ENCODE results near the gene SELENOW.
"Not testable (repeated sequence)": the region's sequence is repeated elsewhere in the genome, so short reads cannot be mapped to it uniquely, and the experiment has no call there.

The SELENOW gene

DNA sequence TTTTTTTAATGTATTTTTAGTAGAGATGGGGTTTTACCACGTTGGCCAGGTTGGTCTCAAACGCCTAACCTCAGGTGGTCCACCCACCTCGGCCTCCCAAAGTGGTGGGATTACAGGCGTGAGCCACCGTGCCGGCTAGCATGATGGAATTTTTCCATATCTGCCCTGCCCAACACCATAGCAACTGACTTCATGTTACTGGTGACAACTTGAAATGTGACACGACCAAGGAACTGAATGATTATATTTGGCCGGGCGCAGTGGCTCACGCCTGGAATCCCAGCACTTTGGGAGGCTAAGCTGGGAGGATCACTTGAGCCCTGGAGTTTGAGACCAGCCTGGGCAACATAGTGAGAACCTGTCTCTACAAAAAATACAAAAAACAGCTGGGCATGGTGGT is 8.8 kb downstream of the SELENOW start:
- DNase-seq: not testable (repeated sequence)

DNA sequence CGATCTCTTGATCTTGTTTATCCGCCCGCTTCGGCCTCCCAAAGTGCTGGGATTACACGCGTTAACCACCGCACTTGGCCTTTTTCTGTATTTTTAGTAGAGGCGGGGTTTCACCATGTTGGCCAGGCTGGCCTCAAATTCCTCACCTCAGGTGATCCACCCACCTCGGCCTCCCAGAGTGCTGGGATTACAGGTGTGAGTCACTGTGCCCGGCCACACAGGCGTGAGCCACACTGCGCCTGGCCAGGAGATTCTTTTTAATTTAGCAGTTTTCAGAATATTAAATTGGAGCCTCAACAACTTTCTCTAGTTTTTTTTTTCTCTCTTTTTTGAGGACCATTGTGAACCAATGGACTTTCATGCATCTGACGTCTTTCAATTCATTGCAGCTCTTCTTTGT is 11.3 kb downstream of the SELENOW start:
- DNase-seq: not testable (repeated sequence)

DNA sequence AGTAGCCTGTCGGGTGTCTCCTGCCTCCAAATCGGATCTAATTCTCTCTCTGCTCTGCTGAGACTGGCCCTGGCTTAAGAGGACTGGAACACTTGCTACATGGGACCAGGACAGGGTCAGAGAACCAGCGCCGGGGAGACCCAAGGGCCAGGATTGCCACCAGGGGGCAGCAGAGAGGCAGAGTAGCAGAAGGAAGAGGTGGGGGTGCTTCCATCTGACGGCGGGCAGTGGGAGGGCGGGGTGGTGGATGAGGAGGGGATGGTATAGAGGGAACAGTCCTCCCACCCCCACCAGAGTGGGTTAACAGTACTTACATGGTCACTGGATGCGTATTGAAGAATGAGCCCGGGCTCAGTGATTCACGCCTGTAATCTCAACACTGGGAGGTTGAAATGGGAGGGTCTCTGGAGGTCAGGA is 11.9 kb downstream of the SELENOW start:
- DNase-seq: peak in 1 of 2 experiments; percentile 54

DNA sequence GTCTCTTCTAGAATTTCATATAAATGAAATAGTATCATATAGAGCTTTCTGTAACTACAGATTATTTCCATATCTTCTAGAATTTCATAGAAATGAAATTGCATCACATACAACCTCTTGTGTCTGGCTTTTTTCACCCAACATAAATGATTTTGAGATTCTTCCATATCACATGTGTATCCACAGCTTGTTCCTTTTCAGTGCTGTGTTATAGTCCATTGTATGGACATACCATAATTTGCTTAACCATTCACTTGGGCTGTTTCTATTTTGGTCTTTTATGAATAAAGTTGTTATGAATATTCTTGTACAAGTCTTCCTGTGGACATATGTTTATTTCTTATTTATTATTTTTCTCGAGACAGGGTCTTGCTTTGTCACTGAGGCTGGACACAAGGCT is 14.1 kb downstream of the SELENOW start:
- no peak for DNase-seq

DNA sequence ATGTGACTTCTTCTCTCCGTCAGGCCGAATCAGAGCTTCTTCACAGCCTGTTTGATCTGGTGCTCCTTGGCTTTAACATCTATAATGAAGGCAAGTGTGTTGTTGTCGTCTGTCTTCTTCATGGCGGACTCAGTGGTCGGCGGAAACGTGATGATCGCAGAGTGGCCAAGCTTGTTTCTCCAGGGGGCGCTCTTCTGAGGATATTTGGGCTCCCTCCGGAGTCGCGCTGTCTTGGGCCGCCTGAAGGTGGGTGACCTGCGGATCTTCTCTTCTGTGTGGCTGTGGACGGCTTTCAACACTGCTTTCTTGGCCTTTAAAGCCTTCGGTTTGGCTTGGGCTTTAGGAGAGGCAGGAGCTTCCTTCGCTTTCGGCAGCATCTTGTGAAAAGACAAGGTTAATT is 16.0 kb downstream of the SELENOW start:
- DNase-seq: no peak

DNA sequence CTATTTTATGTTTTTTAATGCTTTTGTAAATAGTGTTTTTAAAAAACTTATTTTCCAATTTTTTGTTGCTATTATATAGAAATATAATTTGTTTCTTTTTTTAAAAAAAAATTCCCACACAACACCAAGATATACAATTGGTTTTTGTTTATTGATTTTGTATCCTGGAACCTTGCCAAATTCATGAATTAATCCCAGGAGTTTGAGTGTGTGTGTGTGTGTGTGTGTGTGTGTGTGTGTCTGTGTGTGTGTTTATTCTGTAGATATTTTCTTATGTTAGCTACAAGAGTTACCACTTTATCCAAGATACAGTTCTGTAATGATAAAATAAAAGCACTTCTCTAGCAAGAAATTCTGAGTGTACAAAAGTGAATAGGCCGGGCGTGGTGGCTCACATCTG is 18.3 kb downstream of the SELENOW start:
- DNase-seq: no peak

DNA sequence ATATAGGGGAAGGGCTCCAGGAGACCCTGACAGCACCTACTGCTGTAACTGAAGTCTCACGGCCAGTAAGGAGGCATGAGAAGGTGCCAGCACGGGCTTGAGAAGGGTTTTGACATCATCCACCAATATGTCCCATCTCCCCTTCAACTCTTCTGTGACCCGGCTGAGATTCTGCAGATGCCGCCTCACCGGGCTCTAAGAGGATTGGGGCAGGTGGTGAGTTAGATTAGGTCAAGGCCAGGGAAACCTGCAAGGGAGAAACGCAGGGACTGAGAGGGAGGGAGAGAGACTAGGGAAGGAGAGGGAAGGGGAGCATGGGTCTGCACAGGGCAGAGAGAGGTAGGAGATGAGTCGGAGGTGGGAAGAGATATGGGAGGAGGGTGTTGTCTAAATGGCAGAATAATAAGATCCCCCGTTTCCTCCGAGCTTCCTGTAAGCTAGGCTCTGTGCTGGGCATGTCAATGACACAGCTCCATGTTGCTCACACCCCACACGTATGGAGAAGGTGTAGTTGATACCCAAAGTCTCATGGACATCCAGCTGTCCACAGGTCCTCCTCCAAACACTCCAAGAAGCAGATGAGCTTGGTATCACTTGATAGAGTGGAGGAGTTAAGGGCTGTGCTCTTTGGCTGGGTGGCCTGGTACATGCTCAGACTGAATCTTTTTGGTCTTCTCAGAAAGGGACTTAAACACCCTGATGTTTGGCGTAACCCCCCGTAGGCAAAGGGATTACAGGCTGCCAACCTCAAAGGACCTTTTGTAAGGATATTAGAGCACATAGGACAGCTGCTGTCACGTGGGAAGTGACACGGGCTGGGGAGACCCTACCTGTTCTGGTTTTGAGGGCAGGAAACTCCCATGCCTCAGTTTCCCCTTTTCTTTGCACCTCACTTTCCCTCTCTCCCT is 19.7 kb downstream of the SELENOW start:
- DNase-seq: no peak

DNA sequence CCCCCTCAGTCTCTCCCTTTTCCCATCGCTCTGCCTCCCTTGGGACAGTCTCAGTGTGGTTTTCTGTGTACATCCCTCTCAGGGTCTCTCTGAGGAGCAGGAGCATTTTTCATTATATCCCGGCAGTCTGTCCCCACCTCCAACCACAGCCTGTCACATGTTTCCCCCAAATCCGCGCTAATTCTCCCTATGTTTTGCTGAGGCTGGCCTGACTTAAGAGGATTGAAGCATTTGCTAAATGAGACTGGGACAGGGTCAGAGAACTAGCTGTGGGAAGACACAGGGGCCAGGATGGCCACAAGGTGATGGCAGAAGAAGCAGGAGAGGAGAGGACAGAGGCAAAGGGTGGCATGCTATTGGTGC is 20.4 kb downstream of the SELENOW start:
- no peak for DNase-seq

DNA sequence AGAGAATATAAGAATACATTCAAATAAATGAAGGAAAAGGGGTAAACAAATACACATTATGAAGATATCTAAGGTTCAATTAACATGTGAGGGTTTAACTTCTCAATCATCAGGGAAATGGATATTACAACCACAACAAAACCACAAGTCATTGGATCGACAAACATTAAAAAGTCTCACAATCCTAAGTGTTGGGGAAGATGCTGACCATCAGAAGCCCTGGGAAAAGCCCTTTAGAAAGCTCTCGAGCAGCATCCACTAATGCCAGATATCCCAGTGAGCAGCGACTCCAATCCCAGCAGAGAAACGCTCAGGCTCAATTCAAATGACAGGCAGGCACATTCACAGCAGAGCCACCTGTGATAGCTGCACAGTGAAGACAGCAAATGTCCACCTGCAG is 22.8 kb downstream of the SELENOW start:
- no peak for DNase-seq

DNA sequence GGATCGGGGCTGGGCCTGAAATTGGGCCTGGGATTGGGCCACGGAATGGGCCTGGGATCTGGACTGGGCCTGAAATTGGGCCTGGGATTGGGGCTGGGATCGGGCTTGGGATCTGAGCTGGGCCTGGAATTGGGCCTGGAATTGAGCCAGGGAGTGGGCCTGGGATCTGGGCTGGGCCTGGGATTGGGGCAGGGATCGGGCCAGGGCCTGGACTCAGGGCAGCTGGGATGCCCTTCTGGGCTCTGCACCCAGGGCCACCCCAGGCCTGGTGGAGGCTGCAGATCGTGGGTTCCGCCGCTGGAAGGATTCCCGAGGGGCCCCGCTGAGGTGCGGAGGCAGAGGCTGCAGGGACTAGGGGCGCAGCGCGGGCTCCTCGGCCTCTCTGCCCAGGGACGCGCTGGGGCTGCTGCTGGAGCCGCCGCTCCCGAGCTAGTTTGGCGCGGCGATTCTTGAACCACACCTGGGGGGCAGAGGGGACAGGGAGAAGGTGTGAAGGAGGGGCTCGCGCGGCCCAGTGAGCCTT is 24.1 kb downstream of the SELENOW start:
- DNase-seq: no peak

DNA sequence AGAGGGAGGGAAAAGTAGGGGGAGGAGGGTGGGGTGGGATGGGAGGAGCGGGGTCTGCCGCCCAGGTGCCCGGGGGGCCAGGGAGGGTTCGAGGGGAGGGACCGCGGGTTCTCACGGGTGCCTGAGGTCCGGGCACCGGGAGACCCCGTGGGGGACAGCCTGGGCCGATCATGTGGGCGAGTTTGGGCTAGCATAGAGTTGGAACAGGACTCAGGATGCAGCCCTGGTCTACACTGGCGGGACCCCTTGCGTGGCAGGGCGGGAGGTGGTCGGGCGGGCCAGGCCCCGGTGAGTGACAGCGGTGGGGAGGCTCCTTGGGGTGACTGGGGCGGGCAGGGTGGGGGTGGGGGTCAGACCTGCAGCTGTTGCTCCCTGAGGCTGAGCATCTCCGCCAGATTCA is 24.6 kb downstream of the SELENOW start:
- not testable (repeated sequence) for DNase-seq

DNA sequence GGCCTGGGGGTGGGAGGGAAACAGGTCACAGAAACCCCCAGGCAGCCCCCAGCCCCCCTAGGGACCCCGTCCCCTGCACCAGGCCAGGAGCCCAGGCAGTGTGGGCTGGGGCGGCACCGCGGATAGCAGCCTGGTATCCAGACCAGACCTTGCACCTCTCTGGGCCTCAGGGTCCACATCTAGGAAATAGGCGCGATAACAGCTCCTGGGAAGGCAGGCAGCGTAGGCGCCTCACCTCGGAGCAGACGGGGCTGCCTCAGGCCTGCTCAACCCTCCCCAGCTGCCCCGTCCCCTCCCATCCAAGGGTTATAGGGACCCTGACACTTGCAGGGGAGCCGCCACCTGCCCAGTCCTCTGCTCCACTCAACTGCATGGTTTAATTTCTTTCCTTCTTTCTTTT is 25.2 kb downstream of the SELENOW start:
- not testable (repeated sequence) for DNase-seq

DNA sequence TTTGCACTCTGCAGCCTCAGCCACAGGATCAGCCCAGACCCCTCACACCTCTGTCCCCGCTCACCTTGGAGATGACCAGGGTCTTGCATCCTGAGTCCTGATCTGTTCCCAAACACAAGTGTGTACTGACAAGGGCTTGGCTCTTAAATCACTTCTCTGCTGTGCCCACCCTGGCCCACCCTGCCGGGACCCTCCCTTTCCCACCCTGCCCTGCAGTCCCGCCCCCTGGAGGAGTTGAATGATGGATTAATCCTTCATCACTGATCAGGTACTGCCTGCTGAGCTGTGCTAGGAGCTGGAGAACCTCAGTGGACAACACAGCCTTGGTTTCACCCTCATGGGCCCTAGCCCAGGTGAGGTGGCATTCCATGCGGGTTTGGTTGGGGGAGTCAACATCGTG is 25.9 kb downstream of the SELENOW start, which contains the start of gene TPRX1:
Gene TPRX1 (minus strand): TSS at position 101 of the 400 bp plus-strand sequence. CDS start 12 bp downstream, at position 89.
- not testable (repeated sequence) for DNase-seq

DNA sequence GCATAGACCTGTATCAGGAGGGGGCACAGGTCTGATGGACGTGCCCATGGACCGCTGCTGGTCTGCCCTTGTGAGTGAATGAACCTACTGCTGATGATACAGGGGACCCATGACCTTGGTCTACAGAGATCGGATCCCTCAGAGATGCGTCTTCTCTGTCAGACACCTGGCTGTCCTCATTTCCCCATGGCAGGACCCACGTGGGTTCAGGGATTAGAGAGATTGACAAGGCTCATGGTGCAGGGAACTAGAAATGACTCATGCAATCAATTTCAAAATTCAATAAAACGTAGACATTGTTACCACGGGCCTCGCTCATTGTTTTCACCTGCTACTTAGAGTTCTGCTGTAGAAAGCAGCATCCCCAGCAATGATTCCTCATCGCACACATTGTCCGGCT is 26.8 kb downstream of the SELENOW start:
- no peak for DNase-seq

DNA sequence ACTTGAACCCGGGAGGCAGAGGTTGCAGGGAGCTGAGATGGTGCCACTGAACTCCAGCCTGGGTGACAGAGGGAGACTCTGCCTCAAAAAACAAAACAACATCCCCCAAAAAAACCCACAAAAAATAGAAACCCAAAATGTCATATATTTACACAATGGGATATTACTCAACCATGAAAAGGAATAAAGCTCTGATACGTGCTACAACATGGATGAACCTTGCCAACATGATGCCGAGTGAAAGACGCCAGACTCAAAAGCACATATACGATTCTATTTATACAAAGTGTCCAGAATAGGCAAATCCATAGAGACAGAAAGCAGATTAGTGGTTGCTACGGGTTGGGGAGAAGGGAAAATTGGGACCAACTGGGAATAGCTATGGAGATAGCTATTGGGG is 27.9 kb downstream of the SELENOW start:
- no peak for DNase-seq

DNA sequence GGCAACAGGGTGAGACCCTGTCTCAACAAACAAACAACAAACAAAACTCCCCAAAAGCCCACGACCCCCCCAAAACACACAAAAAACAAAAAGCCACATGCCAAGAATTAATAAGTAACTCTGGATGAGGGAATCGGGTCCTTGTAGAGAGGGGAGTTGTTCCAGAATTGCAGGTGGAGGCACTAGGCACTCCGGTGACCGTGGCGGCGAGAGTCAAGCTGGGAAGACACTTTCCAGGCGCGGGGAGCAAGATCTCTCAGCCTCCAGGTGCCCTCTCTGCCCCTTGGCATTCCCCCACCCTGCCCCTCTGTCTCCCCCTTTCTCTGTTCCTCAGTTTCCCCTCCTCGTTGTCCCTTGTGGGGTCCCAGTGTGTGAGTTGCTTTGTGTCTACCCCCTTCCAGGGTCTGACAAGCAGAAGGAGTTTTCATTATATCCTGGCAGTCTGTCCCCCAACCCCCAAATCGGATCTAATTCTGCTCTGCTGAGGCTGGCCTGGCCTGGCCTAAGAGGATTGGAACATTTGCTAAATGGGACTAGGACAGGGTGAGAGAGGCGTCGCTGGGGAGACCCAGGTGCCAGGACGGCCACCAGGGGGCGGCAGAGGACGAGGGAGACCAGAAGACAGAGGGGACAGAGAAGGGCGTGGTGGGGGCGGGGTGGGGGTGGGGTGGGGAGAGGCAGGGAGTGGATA is 34.9 kb downstream of the SELENOW start:
- peak; percentile 21 to 53 for DNase-seq

DNA sequence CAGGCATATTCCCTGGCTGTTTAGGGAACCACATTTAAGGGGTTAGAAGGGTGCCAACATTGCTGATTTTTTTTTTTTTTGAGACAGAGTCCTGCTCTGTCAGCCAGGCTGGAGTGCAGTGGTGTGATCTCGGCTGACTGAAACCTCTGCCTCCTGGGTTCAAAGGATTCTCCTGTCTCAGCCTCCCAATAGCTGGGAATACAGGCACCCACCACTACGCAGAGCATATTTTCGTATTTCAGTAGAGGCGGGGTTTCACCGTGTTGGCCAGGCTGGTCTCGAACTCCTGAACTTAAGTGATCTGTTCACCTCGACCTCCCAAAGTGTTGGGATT is 35.5 kb downstream of the SELENOW start:
- no peak for DNase-seq

DNA sequence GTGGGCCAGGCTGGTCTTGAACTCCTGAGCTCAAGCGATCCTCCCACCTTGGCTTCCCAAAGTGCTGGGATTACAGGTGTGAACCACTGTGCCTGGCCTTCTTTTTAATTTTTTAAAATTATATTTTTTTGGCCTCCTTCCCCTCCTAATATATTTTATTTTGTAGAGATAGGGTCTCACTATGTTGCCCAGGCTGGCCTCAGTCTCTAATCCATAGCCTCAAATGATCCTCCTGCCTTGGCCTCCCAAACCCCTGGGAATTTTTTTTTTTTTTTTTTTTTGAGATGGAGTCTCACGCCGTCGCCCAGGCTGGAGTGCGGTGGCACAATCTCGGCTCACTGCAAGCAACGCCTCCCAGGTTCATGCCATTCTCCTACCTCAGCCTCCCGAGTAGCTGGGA is 37.8 kb downstream of the SELENOW start:
- DNase-seq: not testable (repeated sequence)

DNA sequence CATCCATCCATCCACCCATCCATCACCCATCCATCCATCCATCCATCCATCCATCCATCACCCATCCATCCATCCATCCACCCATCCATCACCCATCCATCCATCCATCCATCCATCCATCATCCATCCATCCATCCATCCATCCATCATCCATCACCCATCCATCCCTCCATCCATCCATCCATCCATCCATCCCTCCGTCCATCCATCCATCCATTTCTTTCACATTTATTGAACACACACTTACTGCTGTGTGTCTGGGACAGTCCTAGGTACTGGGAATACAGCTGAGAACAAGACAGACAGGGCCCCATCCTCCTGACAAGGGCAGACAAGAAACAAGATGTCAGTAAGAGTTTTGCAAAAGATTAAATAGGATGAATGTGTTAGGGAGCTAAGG is 39.7 kb downstream of the SELENOW start:
- not testable (repeated sequence) for DNase-seq

DNA sequence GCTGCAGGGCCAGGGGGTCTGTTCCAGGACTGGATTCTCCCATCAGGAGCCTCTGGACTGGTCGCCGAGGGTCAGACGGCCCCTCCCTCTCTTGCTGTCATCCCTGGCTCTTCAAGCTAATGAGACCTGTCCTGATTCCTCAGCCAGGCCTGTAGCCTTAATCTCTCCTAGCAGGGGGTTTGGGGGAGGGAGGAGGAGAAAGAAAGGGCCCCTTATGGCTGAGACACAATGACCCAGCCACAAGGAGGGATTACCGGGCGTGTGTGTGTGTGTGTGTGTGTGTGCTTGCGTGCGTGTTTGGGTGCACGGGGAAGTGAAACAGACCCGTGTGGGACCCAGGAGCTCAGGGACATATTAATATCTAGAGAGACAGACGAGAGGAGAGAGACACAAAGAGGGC is 41.4 kb downstream of the SELENOW start:
- no peak for DNase-seq

DNA sequence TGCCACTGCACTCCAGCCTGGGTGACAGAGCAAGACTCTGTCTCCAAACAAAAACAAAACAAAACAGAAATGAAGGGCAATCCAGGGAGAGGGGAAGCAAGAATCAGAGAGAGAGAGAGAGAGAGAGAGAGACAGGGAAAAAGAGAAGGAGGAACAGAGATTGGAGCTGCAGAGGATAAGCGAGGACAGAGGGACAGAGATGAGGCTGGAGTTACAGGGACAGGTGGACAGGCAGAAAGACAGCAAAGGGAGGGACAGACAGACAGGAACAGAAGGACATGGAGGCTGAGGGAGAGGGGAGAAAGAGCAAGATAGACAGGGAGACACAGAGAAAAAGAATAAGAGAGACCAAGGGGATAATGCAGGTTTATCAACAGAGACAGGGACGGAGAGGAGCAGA is 41.9 kb downstream of the SELENOW start:
- DNase-seq: no peak

DNA sequence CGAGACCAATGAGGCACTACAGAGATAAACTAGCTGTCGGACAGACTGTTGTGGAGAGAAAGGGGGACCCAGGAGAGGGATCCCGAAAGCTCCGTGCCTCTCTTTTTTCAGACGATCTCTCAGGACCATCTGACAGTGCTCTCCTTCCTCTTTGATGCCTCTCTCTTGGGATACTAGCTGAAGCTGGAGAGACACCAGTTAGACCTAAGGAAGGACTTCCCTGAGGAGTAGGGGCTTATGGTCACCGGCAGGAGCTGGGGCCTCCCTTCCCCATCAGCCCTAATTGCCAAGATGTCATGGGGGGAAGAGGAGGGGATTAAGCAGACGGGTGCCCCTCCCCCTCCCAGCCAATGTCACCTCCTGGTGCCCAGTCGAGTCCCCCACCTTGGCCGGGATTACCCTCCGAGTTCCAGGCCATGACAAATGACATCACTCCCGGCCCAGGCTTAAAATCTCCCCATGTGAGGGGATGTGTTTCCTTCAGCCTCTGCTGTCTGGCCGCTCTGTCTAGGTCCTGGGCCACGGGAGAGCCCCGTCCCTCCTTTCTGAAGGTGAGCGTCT is 43.0 kb downstream of the SELENOW start, which contains the start of gene CRX:
Gene CRX (plus strand): TSS at position 478 of the 561 bp plus-strand sequence. CDS start 12,507 bp downstream, outside the sequence.
- no peak for DNase-seq

DNA sequence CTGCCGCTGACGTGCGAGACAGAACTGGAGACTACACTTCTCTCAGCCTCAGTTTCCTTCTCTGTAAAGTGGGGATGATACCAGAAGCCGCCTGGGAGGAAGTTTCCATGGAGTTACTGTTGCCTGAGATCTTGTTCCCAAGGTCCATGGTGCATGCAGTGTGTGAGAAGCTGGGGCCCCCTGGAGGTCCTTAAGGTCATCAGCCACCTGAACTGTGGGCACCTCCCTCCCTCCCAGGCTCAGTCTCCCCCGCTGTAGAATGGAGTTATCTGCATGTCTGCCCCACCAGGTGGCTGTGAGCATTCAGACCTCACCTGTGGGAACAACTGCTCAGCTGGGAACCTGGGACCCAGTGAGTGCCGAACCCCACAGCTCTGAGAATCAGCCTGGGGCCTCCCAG is 45.9 kb downstream of the SELENOW start:
- no peak for DNase-seq

DNA sequence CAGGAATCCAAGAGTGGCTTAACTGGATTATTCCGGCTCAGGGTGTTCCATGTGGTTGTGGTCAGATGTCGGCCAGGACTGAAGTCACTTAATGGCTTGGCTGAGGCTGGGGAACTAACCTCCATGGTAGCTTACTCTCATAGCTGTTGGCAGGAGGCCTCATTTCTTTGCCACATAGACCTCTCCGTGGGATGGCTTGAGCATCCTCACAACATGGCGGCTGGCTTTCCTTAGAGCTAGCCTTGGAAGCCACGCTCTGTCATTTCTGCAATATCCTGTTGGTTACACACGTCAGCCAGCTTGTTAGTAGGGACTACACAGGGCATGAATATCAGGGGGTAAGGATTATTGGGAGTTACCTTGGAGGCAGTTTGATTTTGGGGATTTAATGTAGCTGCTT is 48.3 kb downstream of the SELENOW start:
- no peak for DNase-seq
